ENCODE results near the gene C13orf42.

Gene C13orf42

DNA sequence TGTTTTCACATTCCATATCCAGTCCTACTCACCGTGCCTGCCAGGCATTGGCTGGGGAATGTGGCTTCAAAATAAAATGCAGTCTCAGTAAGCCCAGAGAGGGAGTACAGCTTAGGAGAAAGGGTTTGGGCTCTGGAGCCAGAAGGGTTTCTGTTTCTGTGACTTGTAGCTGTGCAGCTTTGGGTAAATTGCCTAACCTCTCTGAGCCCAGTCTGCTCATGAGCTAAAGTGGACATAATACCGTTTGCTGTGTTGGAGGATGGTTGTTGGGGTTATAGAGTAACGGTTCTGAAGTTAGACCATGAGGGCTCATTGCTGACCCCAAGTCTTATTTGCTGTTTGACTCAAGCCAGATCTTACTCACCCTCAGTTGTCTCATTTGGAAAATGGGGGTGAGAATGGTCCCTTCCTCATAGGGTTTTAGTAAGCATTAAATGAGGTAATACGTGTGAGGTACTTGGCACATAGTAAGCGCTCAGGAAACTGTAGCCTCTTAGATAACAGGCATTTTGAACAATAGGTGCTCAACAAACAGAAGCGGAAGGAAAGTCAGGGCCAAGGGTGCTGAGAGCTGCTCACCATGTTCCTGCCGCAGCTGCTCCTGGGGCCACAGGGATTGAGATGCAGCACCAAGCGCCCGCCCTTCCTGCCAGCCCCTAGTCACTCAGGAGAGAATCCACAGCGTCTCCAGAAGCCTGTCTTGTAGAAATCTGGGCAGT, 45.5 kb downstream of the C13orf42 start:
- DNase-seq (ENCODE audit: low read depth in 3 of 3), result no peak

DNA sequence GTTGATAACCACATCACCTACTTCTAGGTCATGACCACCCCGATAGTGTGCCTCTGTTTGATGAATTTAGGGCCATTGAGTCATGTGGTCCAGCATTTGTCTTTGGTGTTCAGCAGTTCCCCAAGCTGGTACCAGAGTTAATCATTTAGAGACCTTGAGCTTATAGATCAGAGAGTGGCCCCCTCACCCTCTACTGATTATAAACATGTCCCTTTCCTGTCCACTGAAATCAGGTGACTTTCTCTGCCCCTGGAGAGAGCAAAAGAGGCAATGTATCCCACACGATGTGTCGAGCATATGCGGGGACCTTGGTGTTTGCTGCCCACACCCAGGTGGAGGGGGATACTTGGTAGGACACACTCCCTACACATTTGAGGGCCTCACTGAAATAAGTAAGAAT, 46.3 kb downstream of the C13orf42 start:
- DNase-seq (ENCODE audit: low read depth in 3 of 3), result no peak

DNA sequence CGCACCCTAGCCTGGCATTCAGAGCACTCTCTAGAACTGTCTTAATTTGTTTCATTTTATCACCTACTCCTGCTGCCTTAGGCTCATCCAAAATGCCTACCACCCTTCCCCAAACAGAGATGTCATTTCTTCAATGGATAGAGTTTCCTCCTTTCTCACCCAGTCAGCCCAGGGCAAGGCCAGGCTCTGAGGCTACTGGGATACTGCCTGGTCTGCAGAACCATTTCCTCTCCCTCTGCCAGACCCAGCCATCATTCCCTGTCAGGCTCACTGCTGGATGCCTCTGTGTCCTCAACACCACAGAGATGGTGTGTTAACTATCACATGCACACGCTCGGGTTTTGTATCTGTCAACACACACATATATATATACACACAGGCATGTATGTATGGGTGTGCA, 47.2 kb downstream of the C13orf42 start:
- no peak for DNase-seq (ENCODE audit: low read depth in 3 of 3)

DNA sequence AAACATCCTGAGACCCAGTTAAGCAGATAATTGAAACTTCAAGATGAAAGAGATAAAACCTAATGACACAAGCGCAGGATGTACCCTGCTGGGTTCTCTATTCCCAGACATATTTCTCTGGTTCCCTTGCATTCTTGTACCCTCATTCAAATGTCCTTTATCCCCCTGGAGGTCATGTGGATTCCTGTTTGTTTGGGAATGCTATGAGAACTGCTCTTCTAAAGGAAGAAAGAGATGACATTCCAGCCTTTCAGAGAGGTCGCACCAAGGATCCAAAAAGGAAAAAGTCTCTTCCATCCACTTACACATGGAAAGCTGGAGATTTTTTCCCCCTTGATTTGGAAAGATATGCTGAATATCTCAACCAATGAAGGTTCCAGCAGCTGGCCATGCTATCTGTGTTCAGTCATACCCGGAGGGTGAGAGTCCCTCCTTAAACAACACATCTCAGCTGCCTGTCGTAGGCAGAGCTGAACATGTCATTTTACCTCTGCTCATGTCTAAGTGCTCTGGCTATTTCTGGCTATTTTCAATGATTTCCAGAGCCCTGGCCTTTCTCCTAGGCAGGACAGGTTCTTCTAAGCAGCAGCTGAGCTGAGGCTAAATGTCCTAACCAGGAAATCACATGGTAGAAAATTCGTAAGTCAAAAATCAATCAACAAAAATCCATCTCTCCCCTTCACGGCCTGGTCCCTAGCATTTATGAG, 52.5 kb downstream of the C13orf42 start:
- no peak for DNase-seq (ENCODE audit: low read depth in 3 of 3)

DNA sequence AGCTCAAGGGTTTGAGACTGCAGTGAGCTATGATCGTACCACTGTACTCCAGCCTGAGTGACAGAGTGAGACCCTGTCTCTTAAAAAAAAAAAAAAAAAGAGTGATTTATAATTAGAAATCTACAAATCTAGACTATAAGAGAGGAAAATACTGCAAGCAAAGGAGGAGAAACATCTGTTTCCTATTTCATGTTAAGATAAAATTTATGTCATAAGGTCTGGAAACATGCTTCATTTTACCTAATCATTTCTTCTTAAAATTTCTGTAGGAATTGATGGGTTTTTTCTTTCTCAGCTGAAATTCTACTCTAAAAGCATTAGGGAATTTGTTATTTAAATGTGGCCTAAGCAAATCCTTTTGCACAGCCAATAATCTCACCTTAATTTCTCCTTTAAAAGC, 53.2 kb downstream of the C13orf42 start:
- DNase-seq (ENCODE audit: low read depth in 3 of 3), result no peak

DNA sequence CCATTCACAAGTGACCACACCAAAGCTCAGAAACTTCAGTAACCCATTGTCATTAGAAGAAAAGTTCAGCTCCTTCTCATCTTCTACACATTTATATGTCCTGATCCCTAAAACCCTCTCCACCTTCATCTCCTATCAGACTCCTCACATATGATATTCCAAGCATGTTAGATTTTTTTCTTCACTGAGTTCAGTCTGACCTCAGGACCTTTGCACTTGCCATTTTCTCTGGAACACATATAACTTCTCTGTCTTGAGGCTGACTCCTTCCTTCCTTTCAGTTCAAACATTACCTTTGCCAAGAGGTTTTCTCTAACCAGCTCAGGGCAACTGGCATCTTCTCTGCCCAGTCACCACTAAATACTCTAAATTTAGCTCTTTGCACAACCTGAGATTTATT, 54.1 kb downstream of the C13orf42 start:
- no peak for DNase-seq (ENCODE audit: low read depth in 3 of 3)

DNA sequence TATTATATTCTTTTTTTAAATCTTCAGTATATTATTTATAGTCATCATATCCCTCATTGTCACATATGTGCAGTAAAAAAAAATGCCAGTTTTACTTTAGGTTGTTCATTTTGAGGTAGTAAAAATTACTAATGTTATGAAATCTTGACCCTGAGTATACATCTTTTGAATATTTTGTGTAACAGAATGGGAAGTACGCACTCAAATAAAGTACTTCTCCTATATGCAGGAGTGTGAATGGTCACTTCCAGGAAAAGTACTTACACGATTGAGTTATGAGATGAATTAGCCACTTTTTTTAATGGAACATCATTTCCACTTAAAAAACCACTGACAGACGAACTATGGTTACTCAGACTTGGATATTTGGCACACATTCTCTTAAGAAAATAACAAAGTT, 58.5 kb downstream of the C13orf42 start:
- no peak for DNase-seq (ENCODE audit: low read depth in 3 of 3)

DNA sequence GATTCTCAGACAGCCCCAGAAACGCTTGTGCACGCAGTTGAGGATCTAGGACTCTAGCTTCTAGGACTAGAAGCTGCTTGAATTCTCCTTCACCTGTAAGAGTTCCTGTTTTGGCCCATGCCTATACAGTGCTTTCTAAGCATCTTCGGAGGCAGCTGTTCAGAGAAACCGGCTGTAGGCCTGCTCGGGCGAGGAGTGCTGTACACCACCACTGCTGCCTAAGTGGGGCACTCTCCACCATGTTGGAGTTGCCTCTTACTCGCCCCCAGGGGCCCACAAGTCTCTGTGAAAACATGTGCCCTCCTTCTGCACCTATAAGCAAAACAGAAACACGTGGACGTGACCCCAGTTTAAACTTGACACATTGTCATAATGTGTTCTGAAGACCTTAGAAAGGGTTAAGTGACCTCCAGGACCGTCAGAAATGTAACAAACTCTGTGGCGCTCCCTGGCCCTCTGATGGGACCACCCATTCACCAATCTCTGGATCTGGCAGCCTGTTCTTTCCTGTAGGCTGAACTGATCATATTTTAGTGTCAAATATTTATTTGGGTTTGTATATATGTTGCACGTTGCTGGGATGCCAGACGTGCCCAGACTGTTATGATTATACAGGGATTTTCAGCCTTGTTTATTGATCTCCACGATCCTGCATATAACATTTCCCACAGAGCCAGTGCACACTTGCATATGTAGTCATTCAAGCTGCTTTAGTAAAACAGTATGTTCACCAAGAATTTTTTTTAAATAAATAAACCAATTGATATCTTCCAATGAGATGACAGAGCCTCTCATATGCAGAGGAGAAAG, 60.8 kb downstream of the C13orf42 start:
- no peak for DNase-seq (ENCODE audit: low read depth in 3 of 3)

DNA sequence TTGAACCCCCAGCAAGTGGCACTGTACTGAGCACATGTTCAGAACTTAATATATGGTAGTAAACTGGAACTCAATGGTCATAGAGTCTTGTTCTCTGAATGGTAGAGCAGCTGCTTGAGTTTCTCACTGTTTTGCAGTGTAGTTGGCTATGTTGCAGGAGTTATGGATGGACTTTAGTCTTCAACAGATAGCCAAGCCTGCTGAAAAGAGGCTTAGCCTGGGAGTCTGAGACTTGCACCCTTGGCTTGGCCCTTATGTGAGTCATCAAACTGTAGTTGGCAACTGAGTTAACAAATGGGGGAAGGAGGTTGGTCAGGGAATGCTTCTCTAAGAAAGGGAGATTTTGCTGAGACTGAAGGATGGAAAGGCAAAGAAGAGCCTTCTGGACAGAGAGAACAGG, 62.5 kb downstream of the C13orf42 start:
- DNase-seq (ENCODE audit: low read depth in 3 of 3), result no peak

DNA sequence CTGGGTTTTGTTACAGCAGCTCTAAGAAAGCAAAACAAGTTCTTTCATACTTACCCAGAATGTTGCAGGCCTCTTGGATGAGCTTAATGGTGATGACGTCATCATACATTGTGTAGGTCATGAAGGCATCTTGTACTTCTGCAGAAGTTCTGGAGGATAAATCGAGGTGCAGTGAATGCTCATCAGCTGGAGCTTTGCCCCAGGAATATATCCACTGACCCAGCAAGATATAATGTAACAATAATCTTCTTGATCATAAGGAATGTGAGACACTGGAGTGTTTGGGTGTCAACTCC, 63.0 kb downstream of the C13orf42 start:
- DNase-seq (ENCODE audit: low read depth in 3 of 3), result no peak

DNA sequence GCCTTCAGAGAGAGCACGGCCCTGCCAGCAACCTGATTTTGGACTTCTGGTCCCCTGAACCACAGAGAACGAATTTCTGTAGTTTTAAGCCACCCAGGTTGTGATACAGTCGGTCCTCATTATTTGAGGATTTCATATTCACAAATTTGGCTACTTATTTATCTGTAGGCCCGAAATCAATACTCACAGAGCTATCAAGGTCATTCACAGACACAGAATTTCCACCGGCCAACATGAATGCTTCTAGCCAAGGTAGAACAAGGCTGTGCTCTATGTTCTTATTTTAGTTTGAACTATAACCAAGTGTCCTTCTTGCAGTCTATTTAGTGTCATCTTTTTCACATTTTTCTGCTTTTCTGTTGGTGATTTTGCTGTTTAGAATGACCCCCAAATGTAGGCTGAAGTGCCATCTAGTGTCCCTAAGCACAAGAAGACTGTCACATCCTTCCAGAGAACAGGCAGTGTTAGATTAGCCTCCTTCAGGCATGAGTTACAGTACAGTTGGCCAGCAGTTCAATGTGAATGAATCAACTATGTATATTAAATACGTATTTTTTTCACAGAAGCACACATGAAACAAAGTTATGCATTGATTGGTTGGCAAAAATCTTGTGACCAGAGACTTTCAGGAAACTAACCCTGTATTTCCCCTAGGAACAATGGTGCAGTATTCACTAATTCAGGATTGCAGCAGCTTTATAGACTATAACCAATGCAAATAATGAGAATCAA, 63.5 kb downstream of the C13orf42 start:
- no peak for DNase-seq (ENCODE audit: low read depth in 3 of 3)

DNA sequence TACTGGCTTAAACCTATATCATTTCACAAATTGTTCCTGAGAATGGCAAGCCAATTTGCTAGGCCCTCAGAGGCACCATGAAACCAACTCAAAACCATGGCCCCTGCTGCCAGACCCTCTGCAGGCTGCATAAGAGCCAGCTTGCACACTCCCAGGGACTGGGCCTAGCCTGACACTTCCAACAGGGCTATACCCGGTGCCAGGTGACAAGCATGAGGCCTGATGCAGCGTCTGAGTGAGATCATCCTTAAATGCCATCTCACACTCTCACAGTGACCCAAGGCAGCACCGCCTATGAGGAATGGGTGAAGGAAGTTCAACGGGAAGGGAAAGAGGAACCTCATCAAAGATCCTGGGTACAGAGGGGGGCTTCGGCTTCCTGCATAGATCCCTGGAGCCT, 65.6 kb downstream of the C13orf42 start:
- no peak for DNase-seq (ENCODE audit: low read depth in 3 of 3)

DNA sequence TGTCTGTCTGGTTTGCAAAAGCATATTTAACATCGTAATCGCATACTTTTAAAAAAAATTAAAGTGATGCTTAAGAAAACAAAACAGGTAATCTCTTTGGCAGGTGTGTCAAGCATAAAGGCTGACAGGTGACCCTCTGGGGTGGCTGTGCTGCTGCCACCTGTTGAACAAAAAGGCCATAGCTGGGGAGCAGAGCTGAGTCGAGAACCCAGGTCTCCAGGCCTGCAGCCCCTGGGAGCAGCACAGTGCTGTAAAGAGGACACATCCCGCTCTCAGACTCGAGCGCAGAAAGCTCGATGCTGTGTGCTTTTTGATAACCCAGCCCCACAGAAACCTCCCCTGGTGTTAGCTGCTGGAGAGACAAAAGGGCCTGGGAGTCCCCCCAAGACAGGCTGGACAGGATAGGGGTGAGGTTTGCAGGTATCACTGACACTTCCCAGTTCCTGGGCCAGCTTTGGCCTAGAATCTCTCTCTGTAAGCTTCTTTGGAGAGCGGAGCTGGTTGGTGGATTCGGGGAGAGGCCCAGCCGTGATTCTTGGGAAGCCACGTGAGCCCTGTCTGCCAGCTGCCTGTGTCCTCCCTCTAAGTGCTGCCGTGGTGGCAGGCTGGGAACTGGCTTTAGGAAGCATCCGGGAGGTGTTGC, 66.9 kb downstream of the C13orf42 start:
- DNase-seq (ENCODE audit: low read depth in 3 of 3), result no peak

DNA sequence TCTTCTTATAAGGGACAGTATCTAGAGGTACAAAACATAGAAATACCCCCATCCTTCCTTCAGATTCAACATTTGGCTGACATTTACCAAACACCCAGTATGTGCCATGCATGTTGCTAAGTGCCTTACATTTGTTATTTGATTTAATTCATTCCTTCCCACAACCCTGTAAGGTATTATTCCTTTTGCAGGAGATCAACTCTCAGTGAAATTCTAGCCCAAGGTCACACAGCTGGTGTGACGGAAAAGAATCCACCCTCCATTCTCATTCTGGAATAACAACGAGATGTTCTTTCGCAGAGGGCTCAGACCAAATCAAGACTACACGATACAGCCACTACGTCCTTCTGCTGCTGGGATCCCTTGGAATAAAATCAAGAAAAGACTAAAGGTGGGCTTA, 67.8 kb downstream of the C13orf42 start:
- DNase-seq (ENCODE audit: low read depth in 3 of 3), result no peak

DNA sequence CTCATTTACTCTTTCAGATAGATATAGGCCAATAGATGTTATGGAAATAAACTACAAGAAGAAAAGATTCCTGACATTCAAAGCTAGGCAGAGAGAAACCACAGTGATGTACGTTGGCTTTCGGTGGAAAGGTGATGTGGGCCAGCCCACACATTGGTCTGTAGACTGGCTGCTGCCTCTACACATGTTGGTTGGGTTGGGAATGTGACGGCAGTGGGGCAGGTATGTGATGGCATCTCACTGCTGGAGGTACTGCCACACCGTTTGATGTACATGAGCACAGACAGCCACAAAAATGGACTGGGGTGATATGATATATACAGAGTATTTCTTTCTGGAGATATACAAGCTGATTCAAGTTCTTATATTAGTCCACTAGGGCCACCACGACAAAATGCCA, 69.4 kb downstream of the C13orf42 start:
- no peak for DNase-seq (ENCODE audit: low read depth in 3 of 3)

DNA sequence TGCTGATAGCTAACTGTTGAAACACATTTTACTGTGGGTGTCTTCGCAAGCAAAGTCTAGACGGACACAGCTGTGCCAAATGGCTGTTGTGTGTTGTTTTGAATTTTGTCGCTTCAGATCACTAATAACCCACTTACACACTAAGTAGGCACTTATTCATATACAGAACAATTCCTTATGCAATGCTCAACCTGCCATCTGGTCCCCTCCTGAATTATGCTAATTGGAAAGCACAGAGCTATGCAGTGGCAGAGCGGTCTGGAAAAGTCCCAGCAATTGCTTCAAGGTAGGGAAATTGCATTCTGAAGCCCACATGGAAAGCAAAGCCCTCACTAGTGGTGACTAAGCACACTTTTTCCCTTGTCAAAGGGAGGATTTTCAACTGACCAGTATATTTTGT, 69.9 kb downstream of the C13orf42 start:
- no peak for DNase-seq (ENCODE audit: low read depth in 3 of 3)

DNA sequence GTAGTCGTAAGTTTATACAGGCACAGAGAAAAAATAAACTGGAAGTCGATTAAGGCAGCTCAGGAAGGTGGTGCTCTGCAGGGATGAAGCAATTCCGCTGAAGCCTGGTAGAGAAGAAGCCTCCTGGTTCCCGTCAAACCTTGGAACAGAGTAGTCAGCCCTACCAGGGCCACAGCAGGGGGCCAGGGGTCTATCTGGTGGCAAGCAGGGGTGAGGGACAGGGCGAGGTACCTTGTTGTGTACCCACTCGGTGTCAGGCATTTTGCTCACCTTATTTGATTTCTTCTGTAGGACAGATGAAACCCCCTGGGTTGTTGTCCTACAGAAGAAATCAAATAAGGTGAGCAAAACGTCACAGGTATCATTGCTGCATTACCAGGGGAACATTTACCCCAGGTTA, 70.6 kb downstream of the C13orf42 start:
- DNase-seq (ENCODE audit: low read depth in 3 of 3), result no peak

DNA sequence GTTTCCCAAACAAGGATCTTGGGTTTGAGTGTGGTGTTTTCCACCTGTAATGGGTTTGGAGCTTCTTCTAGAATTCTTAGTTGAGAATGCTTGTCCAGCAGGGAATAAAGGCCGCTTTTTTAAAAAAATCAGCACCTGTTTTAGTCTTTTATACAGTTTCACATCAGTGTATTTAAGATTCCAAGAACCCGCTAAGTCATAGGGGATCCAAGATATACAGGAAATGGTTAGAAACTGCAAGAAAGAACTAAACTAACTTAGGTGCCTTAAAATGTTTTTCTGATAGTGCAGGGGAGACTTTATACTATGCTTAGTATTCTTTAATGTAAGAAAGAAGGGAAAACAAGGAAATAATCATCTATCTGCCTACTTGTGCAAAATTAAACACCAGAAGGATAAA, 74.7 kb downstream of the C13orf42 start:
- no peak for DNase-seq (ENCODE audit: low read depth in 3 of 3)

DNA sequence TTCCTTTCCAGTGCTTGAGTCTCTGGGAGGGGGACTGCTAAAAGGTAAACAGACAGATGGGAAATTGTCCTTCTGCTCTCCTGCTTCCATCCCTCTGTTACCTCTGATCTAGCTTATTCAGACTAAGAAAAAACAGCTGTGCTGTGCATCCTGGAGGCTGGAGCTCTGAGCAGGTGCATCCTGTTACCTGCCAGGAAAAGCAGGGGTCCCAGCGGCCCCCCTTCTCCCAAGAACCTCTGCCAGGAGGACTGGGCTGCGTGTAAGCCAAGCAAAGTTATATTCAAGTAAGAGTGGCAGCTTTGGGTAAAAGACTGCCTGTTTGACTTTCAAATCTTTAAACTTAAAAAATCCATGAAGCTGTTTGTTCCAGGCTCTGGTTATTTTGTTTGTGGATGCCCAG, 75.1 kb downstream of the C13orf42 start:
- no peak for DNase-seq (ENCODE audit: low read depth in 3 of 3)

DNA sequence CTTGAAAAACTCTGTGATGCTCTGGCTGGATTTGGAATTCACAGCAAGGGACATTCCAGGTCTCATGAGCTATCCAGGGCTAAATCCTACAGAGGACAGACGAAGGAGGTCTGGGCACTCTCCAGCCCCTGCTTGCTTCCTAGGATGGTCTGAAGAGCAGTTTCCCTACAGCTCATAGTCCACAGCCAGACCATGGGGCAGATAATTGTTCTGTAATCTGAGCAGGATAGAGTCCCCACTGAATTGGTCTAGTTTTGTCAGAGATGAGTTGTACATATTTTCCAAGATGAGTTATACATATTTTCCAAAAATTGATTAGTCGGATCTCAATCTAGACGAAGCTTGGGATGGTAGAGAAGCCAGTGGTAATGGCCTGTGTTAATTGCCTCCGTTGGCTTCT, 75.6 kb downstream of the C13orf42 start:
- no peak for DNase-seq (ENCODE audit: low read depth in 3 of 3)

DNA sequence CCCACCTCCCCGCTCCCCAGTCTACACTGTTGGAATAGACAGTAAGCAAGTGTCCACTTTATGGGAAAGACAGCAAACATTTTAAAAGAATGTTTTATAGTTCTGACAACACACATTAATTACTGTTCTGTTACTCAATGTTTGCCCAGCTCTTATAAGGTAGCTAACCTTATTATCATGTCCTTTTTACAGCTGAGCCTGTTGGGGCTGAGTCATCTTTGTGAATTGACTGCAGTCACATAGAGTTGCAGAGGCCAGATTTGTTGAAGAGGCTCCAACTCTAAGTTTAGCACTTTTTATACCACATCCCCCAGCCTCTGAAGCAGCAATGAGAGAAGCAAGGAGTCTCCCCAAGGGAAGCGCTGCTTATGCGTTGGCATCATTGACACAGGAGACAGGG, 76.2 kb downstream of the C13orf42 start:
- DNase-seq (ENCODE audit: low read depth in 3 of 3), result no peak

Measured in stimulated activated CD4-positive, alpha-beta T cell treated with anti-CD3 and anti-CD28 coated beads, TNF-alpha, amount 100 ng/mL, for 24 hours (primary cell).